ENCODE data around the gene ZNF283. TPM values are rescaled to one million over a fixed set of nuclear protein-coding genes. Genes with fewer than 3 reads are reported as not detected.
"Not testable (repeated sequence)": the region's sequence is repeated elsewhere in the genome, so short reads cannot be mapped to it uniquely, and the experiment has no call there.

ZNF283 gene
- total and polyA plus RNA-seq, 2 experiments from 2014 or later = 9.8 to 26.8 TPM

GRCh38 chr19:43842007-43842406 lies 14.9 kb downstream of the ZNF283 start:
- H3K27ac ChIP-seq = no peak overlapping the region
- peaks cover 7% of the 10 kb centered on the region for H3K9me3 ChIP-seq (ENCODE audit: low read depth)
- no peak for TF ChIP-seq CTCF (IDR thresholded peaks at IDR 0.05; ENCODE audit: low read depth, low read length)
- peaks cover 37% of the 10 kb centered on the region for H3K36me3 ChIP-seq
- H3K27me3 ChIP-seq = no peaks in the 10 kb centered on the region
- H3K4me1 ChIP-seq (ENCODE audit: low read depth) = no peaks in the 10 kb centered on the region
- no peak overlapping the region for H3K4me3 ChIP-seq
- DNase-seq (ENCODE audit: low read depth in 1 of 2, low spot score in 1 of 2) = no peak

- TF ChIP-seq CTCF (IDR thresholded peaks at IDR 0.05; ENCODE audit: low read depth, low read length) = no peak
Observed at GRCh38 chr19:43847246-43847645, 20.1 kb downstream of the ZNF283 start.

GRCh38 chr19:43847884-43848283 lies 20.8 kb downstream of the ZNF283 start:
- H3K9me3 ChIP-seq (ENCODE audit: low read depth) = peaks cover 5% of the 10 kb centered on the region
- H3K27me3 ChIP-seq = no peaks in the 10 kb centered on the region
- no peak for DNase-seq (ENCODE audit: low read depth in 1 of 2, low spot score in 1 of 2)
- TF ChIP-seq CTCF (IDR thresholded peaks at IDR 0.05; ENCODE audit: low read depth, low read length) = no peak
- peaks cover 33% of the 10 kb centered on the region for H3K36me3 ChIP-seq
- no peak overlapping the region for H3K4me3 ChIP-seq
- H3K27ac ChIP-seq = no peak overlapping the region
- H3K4me1 ChIP-seq (ENCODE audit: low read depth) = no peaks in the 10 kb centered on the region

More at GRCh38 chr19:43847246-43847645, 20.1 kb downstream of the ZNF283 start:
- Histone ChIP-seq H3K36me3 (peaks cover 39% of the 10 kb centered on the region), H3K4me3 (no peak overlapping the region), H3K9me3 (ENCODE audit: low read depth) (peaks cover 5% of the 10 kb centered on the region), H3K27me3 (no peaks in the 10 kb centered on the region), H3K4me1 (ENCODE audit: low read depth) (no peaks in the 10 kb centered on the region), H3K27ac (no peak overlapping the region)
- no peak for DNase-seq (ENCODE audit: low read depth in 1 of 2, low spot score in 1 of 2)

GRCh38 chr19:43848821-43849220 lies 21.7 kb downstream of the ZNF283 start:
- Histone ChIP-seq H3K27me3 (no peaks in the 10 kb centered on the region), H3K36me3 (peaks cover 33% of the 10 kb centered on the region), H3K4me1 (ENCODE audit: low read depth) (no peaks in the 10 kb centered on the region), H3K27ac (no peak overlapping the region), H3K4me3 (no peak overlapping the region), H3K9me3 (ENCODE audit: low read depth) (peaks cover 5% of the 10 kb centered on the region)
- TF ChIP-seq CTCF (IDR thresholded peaks at IDR 0.05; ENCODE audit: low read depth, low read length) = no peak
- DNase-seq (ENCODE audit: low read depth in 1 of 2, low spot score in 1 of 2) = no peak

GRCh38 chr19:43858174-43858573 lies 31.1 kb downstream of the ZNF283 start:
- Histone ChIP-seq H3K27me3 (no peaks in the 10 kb centered on the region), H3K36me3 (no peaks in the 10 kb centered on the region), H3K4me1 (ENCODE audit: low read depth) (no peaks in the 10 kb centered on the region), H3K4me3 (no peak overlapping the region), H3K9me3 (ENCODE audit: low read depth) (peaks cover 11% of the 10 kb centered on the region), H3K27ac (no peak overlapping the region)
- no peak for DNase-seq (ENCODE audit: low read depth in 1 of 2, low spot score in 1 of 2)
- no peak for TF ChIP-seq CTCF (IDR thresholded peaks at IDR 0.05; ENCODE audit: low read depth, low read length)

- not testable (repeated sequence) for DNase-seq (ENCODE audit: low read depth in 1 of 2, low spot score in 1 of 2); H3K36me3 ChIP-seq; H3K27me3 ChIP-seq; H3K27ac ChIP-seq; H3K4me3 ChIP-seq; H3K4me1 ChIP-seq (ENCODE audit: low read depth)
- H3K9me3 ChIP-seq (ENCODE audit: low read depth) = peaks cover 10% of the 10 kb centered on the region
Observed at GRCh38 chr19:43866923-43867322, 39.8 kb downstream of the ZNF283 start.

Data from cardiac muscle cell (in vitro differentiated cells and primary cell).